ENCODE measurements around the gene MELTF.

The MELTF gene

DNA sequence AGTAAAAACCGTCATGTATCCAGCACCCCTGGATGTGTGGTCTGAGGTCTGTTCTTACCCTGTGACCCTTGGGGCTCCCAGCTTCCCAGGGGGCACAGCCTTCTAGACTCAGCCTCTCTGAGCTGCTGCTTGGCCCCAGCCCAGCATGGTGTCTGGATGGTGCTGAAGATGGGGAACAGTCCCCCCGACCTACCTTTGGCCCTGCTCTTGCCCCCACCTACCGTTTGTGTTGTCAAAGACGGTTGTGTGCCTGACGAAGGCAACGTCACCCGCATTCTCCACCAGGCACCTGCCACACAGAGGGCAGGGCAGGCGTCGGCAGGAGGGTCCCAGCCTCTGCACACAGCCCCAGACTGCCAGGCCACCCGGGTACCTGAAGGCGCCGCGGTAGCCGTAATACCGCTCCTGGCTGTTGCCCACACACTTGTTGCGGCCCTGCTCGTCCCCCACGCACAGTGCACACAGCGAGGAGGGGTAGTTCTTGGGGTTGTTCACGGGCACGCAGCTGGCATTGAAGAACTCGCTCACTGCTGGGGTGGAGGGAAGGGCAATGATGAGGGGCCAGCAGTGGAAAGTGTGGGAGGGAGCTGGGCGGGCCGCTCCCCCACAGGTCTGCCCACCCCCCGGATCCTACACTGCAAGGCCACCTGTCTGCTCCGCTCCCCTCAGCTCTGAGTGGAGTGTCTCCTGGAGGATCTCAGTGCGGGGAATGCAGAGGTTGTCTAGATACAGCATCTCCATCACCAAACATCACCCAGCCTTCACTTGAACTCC, 21.0 kb downstream of the MELTF start:
- DNase-seq, result no peak

DNA sequence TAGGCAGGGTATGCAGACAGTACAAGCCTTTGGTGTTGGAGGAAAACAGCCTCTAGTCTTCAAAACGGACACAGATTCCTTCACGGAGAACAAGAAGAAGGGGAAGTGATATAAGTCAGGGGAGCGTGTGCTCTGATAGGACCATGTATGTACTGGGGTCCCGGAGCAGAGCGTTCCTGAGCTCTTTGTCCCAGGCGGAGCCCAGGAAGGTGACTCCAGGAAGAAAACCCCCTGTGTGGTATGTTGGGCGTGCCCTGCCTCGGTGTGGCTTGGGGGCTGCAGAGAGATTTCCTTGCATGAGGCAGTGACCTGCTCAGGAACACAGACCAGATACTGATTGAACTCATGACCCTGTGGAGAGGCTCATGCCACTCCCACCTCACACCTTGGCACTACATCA, 21.7 kb downstream of the MELTF start:
- no peak for DNase-seq

DNA sequence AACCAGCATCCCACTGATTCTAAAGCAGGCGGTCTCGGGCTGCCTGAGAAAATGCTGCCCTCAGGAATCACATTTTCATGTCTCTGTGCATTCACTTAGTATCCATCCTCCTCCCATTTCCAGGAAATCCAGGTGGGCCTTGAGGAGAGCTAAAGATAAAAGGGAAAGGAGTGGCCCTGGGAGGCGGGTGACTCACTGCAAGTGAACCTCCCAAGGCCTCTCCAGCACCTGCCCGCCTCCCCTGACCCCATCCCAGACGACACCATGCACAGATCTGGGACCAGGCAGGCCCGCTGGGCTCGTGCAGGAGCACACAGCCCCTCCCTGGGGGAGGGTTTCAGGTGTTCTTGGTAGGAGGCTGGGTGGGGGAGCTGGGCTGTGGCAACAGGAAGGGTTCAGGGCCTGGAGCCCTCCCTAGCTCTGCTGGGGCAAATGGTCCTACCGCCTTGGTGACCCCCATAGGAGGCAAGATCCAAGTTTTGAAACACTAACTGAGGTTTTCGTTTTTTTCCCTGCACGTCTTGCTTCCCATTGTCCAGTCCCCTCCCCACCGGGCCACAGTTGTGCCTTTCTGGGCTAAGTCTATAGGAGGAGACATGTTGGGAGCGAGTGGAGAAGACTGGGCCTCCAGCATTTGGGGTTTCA, 22.2 kb downstream of the MELTF start:
- no peak for DNase-seq

DNA sequence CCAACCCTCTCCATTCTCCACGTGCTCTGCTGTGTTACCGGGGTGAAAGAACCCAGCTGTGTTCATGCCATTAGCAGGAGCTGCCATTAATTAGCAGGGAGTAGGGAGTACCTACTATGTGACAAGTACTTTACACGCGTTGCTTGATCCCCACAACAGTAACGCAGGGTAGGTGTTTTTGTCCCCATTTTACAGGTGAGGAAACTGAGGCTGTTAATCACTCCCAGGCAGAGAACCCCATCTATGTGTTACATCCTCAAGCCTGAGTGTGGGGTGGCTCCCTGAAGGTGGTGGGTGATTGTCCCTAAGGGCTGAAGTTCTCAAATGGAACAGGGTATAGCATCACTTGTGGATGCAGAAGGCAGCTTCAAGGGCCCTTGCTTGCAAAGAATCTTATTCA, 22.8 kb downstream of the MELTF start:
- DNase-seq, result no peak

DNA sequence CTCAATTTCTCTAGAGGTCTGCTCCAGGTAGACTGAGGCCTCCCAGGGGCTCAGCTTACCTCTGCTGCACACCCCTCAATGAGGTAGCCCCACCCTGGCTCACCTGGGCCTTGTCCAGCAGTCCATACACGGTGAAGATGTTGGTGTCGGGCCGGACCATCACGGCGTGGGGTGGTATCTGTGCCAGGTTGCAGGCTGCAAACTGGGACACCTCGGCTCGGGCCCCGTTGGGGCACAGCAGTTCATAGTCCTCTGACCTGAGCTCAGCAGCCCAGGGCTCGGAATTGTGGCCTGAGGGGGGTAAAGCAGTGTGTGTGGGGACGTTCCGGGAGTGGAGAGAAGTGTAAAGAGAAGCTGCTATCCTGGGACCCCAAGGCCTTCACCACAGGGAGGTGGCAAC, 23.2 kb downstream of the MELTF start:
- DNase-seq, result no peak

- DNase-seq, result peak; percentile 14
Measured at GRCh38 chr3:197003461-197004385, 25.9 kb downstream of the MELTF start.

DNA sequence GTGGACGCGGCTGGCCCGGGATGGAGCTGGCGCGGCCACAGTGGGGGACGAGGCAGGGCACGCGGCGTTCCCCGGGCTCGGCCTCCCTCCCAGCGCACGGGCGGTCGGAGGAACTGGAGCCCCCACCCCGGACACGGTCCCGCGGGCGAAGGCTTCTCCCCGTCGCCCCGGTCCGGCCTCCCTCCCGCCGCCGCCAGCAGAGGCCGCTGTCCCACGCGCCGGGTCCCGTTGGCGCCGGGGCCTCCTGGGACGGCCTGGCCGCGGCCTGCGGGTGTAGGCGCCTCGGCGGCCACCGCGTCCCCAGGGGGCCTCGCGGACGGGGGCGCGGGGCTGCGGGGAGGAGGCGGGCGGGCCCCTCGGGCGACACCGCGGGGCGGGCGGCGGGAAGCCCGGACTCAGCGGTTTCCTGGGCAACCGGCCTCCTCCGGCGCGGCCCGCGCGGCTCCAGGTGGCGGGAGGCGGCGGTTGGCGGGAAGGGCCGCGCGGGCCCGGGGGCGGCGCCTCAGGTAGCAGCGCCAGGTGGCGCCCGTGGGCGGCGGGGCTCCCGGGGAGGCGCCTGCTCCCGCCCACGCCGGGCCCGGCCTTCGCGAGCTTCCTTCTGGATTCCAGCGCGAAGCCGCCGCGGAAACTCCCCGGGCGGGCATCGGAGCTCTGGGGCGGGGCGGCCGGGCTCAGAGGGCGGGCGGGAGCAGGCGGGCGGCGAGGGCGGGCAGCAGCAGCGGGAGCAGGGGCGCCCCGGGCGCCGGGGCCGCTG, 26.7 kb downstream of the MELTF start:
- peak; percentile 86 for DNase-seq

DNA sequence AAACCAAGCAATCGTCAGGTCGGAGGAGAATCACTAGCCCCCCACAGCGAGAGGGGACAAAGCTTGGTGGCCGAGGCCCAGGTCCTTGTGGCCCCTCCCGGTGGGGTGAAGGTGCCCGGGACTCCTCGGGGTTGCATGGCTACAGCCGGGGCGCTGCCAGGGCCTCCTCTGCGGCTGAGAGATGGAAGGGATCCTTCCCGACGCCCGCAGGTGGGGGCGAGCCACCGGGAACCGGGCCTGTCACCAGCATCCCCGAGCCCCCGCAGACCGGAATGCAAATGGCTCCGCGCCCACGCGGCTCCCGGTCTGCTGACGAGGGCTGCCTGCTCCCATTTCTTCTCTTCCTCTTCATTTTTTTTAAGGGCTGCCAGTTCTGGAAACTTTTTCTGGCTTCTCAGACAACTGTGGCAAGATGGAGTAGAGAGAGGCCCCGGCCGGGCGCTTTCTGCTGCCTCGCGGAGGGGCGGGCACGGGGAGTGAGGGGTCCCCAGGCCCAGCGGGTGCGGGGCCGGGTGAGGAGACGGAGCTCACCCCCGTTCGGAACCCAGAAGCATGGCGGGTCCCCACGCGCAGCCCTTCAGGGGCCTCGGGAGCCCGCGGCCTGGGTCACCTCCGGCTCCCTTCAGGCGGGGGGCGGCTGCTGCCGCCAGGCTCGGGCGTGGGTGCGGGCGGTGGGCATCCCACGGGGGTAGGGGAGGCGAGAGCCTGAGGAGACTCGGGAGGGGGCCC, 27.5 kb downstream of the MELTF start:
- no peak for DNase-seq

- no peak for DNase-seq
Measured at GRCh38 chr3:197001106-197001971, 28.3 kb downstream of the MELTF start.

- no peak for DNase-seq
Measured at GRCh38 chr3:197000211-197000610, 29.4 kb downstream of the MELTF start.

DNA sequence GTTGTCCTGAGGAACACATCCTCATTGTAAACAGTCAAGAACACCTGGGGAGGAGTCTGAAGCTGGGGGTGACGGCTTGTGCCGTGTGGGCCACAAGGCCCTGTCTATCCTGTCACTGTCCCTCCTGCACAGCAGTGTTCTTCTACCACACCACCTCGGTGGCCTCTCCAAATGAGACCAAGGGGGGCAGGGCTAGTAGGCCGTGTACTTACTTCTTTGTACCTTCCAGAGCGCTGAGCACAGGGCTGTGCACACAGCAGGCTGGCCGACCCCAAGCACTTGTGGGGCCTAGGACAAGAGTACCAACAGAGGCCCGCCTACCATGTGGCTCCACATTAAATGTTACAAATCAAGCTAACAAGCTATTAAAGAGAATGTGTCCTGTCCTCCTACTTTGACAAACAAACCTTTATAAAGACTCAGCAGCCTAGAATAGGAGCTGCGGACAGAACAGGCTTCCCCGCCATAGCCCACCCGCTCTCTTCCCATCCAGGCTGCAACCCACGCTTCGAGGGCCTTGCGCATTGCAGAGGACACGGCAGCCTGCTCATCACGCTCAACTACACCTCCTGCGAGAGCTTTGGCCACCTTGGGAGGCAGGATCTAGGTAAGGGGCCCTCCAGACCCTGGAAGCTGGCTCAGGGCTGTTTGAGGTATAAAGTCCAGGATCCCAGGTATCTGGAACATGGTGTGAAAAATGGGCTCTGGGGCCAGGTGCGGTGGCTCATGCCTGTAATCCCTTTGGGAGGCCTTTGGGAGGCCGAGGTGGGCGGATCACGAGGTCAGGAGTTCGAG, 30.5 kb downstream of the MELTF start:
- no peak for DNase-seq

- DNase-seq, result no peak
Measured at GRCh38 chr3:196997311-196997710, 32.3 kb downstream of the MELTF start.

DNA sequence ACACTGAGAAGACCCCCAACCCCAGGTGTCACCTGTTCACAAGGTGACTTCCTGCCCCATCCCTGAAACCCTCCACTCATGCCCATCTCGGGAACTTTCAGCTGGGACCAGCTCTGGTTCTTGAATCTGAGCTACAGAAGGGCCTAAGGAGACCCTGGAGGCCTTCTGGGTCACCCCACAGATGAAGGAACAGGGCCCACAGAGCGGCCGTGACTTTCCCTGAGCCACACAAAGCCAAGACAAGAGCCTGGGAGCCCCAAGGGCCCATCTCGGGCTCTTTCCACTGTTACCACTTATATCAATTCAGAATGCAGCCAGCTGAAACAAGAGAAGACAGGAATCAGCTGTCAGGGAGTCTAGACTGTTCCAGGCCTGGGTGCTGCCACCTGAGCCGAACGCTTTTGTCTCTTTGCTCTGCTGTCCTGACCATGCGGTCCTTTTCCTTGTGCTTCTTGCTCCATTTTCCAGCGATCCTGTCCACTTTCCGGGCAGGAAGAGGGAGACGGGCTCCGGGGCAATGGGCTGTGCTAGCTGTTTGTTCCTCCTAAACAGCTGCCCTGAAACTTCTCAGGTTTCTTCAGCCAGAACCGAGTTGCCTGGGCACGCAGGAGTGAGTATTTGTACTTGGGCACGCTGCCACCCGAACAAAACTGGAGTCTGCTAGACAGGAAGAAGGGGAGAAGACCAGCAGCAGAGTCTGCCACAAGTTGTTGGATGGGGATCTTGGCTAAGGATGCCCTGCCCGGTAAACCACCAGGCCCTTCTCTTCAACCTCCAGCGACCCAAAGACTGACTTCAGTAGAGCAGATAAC, 33.0 kb downstream of the MELTF start:
- no peak for DNase-seq

- no peak for DNase-seq
Measured at GRCh38 chr3:196995646-196996355, 33.8 kb downstream of the MELTF start.

DNA sequence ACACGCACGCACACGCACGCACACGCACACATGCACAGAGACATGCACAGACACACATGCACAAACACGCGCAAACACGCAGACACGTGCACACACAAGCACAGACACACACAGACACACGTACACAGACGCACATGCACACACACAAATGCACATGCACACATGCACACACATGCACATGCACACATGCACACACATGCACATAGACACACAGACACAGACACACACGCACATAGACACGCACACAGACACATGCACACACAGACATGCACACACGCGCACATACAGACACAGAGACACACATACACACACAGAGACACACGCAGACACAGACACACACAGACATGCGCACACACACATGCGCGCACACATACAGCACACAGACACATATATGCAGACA, 34.6 kb downstream of the MELTF start:
- no peak for DNase-seq

DNA sequence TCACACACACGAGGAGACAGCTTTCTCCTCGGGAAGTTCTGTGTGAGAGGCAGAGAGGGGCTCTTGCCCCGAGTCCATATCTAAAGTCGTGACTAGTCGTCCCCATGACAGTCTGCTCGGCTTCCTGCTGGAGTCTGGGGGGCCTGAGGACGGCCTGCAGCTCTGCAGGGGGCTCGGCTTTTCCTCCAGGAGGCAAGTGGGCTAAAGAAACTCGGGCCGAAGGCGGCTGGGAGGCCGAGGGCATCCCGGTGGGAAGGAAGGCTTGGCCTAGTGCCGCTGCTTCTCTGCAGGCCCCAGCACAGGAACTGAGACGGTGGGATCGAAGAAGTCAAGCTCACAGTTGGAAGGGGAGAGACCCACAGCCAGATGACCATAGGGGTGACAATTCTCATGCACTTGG, 35.6 kb downstream of the MELTF start:
- no peak for DNase-seq

GRCh38 chr3:196992461-196993065, 37.1 kb downstream of the MELTF start:
- DNase-seq, result no peak
